ENCODE measurements around the gene PTCD2.

The PTCD2 gene, protein sequence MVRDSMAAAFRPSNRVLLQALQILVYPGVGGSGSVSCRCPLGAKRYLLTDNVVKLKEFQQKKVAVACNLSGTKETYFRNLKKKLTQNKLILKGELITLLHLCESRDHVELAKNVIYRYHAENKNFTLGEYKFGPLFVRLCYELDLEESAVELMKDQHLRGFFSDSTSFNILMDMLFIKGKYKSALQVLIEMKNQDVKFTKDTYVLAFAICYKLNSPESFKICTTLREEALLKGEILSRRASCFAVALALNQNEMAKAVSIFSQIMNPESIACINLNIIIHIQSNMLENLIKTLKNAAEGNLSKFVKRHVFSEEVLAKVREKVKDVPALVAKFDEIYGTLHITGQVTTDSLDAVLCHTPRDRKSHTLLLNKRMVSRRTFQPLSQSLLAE

DNA sequence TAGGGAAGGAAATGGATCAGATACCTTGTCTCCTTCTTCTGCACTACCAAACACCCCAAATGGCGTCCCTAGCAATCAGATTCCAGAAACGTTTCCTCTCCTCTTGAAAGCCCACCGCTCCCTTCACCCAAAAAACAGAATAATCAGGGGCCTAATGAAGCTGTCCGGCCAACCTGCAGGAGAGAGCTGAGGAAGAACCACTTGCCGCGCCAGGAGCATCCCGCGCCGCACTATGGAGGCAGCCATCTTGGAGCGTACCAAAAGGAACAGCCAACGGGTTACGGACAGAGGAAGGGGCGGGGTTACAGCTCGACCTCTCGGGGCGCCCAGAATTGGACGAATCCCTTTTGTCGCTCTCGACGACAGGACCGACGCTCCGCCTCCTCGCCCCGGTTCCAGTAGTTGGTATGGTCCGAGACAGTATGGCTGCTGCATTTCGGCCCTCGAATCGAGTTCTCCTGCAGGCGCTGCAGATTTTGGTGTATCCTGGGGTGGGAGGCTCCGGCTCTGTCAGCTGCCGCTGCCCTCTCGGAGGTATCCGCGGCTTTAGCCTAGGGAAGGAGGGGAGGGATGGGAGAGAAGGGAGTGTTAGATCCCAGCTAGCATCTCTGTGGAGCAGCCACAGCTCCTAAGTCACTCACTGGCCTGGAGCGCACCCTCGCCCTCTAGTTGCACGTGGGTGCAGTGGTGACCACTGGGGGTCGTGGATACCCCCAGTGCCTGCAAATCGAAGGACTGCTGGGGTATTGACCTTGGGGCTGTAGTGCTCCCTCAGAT, at the start of gene PTCD2, which contains the start of gene MRPS27:
Gene PTCD2, plus strand, starts transcription at position 398 of the 777 bp plus-strand sequence. Its CDS starts 10 bp downstream, at position 408.
Gene MRPS27, minus strand, starts transcription at position 265 of the 777 bp plus-strand sequence. Its CDS starts 19 bp downstream, at position 246.
- DNase-seq = peak; percentile 97

DNA sequence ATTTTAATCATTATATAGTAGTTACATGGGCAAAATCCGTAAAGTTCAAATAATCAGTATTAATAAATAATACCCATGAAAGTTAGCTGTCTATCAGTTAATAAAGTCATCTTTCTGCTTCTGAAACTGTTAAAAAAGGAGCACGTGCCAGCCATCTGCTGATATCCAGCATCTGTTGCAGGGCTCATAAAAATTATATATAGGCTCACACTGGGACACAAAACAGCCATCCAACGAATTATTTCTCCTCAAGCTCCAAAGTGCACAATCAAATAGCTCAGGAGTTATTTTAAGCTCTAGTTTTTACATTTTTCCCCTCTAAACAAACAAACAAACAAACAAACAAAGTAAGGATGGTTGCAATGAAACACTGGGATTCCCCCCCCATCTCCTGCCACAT, 48.5 kb upstream of the PTCD2 start:
- no peak for DNase-seq

DNA sequence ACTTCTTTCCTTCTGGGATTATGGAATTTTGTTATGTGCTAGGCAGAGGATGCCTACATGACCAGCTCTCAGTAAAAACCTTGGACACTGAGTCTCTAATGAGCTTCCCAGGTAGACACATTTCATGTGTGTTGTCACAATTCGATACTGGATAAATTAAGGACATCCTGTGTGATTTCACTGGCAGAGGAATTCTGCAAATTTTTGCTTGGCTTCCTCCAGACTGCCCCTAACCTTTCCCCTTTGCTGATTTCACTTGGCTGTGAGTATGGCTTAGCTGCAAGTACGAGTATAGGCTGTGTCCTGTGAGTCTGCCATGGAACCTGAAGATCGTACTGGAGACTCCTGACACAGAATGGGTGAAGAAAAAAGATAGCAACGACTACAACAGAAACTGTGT, 47.8 kb upstream of the PTCD2 start:
- no peak for DNase-seq

DNA sequence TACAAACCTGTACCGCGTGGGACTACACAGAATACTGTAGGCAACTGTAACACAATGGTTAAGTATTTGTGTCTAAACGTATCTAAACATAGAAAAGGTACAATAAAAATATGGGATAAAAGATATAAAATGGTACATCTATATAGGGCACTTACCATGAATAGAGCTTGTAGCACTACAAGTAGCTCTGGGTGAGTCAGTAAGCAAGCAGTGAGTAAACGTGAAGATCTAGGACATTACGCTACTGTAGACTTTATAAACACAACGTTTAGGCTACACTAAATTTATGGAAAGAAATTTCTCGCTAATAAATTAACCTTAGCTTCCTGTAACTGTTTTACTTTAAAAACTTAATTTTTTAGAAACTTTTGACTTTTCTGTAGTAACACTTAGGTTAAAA, 46.6 kb upstream of the PTCD2 start:
- DNase-seq = no peak

DNA sequence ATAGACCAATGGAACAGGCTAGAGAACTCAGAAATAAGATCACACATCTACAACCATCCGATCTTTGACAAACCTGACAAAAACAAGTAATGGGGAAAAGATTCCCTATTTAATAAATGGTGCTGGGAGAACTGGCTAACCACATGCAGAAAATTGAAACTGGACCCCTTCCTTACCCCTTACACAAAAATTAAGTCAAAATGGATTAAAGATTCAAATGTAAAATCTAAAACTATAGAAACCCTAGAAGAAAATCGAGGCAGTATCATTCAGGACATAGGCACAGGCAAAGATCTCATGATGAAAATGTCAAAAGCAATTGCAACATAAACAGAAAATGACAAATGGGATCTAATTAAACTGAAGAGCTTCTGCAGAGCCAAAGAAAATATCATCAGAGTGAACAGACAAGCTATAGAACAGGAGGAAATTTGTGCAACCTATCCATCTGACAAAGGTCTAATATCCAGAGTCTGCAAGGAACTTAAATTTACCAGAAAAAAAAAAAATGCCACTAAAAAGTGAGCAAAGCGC, 43.9 kb upstream of the PTCD2 start:
- no peak for DNase-seq

DNA sequence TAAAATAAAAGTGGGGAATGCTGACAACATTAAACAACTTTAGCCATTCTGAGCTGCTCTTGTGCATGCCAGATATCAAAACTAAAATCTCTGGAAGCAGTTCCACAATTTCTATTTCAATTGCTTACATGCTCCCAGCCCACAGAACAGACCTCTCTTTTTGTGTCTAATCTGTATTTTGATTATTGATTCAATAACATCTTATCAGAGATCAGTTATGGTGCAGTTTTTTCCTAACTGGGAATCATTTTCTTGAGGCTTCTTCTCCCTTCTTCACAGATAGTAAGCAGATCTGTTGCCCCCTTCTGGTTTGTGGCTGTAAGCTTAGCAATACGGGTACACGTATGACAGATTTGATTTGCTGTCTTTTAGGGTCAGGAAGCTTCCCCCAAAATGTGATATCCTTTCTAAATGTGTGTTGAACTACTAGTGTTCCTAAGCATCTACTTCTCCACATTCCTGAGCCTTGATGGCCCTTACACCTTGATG, 39.5 kb upstream of the PTCD2 start:
- DNase-seq = no peak

DNA sequence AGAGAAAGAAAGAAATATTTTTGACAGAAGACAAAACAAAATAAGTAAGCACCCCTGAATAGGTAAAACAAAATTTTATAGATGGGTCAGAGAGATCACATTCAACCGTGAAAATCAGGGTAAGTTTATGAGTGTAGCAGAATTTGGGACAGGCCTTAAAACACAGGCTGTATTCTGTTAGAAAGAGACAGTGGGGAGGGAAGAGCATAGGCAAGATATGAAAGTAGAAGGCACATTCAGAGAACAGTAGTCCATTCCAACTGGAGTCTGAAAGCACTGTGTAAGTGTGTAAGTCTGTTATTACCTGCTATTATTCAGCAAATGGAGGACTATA, 38.8 kb upstream of the PTCD2 start:
- DNase-seq = no peak

DNA sequence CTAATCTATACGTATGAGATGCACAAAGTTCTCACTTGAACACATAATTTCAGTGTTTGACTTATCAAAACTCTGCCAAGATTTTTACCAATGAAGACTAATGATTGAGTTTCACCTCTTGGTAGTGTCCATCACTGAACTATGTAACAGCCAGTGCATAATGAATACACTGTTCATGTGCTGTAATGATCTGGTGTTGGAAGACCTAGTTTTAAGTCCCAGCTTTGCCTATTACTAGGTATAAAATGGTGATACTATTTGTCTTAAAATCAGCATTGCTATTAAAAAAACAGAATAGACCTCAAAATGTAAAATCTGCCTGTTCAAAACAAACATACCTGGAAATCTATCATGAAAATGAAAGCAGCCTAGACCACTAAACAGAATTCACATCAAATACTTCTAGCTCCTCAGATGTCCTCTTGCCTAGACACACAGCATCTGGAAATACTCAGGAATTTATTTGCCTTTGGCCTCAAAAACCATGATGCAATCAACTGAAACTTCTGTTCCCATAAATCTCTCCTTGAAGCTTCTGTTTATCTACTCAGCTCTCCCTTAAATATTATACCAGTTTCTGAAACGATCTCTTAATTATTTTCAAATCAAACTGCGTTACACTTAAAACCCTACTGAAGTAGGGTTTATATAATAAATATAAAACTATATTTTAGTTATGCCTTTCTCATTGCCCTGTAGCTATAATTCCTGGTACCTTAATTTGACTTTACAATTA, 38.2 kb upstream of the PTCD2 start:
- no peak for DNase-seq

DNA sequence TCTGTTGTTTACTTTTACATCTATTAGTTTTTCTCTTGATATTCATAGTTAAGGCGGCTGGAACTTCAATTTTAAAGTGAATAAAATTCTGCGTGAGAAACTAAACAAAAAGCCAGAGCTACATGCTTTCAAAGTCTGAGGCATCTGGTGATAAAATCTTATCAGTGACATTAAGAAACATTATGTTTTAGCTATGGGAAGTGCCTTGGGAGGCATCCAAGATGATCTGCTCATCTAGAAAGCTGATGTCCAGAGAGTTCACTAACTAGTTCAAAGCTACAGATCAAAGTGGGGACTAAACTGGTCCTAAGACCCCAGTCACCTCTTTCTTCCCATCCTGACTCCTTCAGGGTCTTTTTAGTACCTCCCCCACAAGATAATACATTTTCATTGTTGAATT, 37.3 kb upstream of the PTCD2 start:
- no peak for DNase-seq

DNA sequence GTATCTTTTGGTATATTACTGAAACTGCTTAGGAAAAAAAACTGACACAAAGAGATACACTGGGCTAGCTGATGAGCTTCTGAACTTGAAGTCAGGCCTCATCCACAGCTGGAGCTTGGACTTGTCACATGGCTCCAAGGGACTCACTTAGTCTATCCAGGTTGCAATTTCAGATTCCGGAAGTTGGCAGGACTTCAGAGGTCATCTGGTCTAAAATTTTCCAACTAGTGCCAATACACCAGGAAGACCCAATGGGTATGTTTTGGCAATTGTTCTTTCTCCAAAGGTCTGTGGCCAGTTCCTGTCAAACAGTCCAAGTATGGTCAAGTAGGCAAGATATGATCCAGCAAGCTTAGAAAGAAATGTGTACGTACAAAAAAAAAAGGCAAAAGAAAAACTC, 36.8 kb upstream of the PTCD2 start:
- DNase-seq = no peak

DNA sequence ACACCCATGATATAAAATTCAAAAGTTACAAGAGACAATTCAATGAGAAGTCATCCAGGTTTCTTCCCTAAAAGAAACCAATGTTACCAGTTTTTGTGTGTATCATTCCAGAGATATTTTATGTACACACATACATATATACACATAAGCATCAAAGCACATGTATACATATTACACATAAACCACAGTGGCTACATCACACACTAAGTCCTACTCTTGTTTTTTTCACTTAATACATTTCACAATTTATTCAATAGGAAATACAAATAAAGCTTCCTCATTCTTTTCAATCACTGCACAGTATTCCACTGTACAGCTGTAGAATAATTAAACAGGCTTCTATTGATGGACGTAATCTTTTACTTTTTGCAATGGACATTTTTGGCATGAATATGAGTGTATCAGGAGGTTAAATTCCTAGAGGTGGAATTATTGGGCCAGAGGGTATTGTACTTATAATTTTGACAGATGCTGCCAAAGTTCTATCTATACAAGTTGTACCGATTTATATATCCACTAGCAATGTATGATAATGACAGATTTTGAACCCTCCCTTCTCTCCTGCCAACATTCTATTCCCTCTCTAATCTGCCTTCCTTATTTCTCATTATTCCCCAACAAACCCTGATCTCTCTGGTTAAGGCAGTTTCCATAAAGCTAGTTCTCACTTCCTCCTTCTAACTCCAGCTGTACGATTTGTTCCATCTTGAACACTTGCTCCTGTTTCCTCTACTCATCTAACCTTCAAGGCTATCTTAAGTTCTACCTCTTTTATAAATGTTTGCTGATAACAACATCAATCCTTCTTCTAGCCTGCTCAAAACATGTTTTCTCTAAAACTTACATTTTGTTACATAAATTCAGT, 35.4 kb upstream of the PTCD2 start:
- no peak for DNase-seq

DNA sequence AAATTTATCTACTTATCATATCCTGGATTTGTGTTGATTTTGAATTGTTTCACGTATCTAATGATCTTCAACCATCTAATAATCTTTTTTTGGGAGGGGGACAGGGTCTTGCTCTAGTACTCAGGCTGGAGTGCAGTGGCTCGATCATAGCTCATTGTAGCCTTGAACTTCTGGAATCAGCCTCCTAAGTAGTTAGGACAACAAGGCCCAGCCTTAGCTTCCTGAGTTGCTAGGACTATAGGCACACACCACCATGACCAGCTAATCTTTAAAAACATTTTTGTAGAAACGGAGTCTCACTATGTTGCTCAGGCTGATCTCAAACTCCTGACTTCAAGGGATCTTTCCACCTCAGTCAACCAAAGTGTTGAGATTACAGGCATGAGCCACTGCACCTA, 34.8 kb upstream of the PTCD2 start:
- DNase-seq = no peak

DNA sequence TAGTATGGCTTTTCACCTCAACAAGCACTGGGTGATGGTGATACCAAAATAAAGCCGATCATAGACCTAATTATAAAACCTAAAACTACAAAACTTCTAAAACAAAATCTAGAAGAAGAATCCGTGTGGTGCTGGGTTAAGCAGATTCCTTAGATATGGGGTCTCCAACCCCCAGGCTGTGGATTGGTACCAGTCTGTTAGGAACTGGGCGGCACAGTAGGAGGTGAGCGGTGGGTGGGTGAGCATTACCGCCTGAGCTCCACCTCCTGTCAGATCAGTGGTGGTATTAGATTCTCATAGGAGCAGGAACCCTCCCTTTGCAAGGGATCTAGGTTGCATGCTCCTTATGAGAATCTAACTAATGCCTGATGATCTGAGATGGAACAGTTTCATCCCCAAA, 33.4 kb upstream of the PTCD2 start:
- no peak for DNase-seq

DNA sequence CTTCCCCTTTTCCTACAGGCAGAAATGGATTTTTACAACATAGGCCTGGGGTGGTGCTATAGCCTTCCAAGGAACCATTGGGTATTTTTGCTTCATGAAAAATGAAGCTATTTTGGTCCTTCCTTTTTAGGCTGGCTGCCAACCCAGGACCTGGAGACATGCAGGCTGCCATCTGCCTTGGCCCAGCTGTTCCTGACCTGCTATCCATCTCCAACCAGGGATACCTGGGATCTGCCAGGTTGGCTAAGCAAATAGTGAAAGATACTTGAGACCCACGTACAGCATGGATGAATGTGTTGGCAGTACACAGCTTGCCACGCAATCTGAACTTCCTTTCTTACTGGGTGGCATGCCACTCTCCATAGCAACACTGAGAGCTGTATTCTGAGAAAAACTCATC, 31.2 kb upstream of the PTCD2 start:
- DNase-seq = peak; percentile 41

DNA sequence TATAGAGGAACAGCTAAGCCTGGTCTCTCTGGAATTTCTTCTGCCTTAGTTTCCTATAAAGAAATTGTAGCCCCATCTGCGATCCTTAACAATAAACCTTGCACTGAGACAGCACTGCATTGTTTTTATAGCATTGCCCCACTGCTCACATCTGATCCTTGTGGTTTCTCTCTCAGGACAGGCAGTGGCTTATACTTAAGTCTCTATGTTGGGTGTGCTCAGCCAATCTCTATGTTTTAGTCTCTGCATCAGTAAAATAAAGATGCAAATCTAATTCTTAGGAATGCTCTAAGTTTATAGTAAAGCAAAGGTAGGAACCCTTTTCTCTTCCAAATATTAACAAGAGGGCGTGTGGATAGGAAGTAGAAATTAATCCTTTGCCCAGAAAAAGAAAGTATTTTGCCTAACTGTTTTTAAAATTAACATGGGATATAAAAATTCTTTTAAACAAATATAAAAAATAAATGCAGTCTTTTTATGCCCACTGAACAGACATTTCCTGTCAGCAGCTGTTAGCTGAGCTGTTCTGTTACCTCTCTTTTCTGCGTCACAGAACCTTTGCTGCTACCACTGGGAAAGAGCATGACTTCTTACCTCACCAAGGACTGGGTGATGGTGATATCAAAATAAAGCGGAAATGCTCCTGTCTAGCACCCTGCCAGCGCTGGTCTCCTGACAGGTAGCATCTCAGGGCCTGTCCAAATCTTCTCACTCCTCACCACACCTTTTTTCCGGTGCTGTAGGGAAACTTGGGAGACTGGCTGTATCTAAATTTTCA, 29.6 kb upstream of the PTCD2 start:
- no peak for DNase-seq

DNA sequence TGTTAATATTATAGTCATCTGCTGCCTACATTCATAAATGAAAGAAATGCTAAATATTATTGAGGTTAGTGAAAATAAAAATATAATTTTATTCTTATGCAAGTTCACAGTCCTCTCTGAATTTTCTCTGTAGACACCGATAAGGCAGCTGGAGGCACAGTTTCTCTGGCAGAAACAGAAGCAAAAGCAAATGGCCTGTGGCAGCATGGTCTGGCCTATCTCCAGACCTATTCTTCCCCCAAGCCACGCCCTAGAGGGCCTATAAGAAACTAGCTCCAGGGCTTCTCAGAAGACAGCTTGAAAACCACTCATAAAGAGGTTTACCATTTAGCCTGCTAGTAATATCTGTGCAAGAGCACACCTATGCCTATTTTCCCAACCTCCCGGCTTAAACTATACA, 28.6 kb upstream of the PTCD2 start:
- no peak for DNase-seq

DNA sequence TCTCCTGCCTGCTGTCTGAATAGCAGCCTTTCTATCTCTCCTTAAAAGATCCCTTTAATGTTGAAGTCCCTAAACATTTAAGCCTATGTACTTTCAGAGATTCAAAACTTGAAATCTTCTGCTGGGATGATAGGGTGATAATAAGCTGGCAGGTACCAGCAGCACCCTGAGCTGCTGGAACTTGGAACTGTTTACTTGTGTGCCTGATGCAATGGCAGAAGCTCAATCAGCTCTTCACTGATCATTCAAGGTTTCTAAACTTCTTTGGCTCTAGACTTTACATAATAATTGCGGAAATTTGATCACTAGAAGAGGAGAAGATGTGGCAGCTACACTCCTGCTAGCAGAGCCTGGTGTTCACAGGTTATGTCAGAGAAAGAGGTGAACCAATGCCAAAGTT, 27.8 kb upstream of the PTCD2 start:
- no peak for DNase-seq

DNA sequence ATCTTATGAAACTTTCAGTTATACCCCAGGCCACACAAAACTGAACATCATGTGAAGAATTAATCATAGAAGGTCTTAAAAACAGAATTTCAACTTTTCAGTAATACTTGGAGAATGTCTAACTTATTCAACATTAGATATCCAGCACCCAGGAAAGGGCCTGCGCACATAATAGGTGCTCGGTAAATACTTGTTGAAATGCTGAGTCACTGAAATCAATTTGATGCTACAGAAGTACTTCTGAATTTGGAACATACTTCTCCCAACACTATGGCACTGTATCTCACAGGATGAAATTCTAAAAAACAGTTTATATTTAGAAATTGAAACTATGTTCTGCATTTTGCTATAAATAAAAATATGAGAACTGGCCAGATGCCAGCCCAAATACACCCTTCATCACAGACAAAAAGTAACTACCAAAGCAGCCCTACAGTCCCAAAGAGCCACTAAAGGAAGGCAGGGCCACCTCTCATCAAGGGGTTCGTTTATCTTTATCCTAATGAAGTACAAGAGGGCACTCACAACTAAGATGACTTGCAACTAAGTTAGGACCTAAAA, 26.6 kb upstream of the PTCD2 start:
- no peak for DNase-seq

DNA sequence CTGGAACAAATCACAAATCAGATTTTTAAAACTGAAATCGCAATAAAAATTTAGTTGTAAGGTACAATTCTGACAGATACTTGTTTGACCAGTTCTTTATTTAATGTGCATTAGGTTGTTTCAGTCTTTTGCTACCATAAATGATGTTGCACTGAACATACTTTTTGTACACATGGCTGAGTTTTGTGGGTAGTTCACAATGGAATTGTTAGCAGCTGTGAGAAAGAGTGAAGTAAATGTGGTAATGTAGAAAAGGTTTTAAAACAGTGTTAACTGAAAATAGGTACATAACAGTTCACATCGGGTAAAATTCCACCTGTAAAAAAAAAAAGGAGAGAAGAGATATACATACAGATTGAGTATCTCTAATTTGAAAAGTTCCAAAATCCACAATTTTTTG, 25.7 kb upstream of the PTCD2 start:
- no peak for DNase-seq

DNA sequence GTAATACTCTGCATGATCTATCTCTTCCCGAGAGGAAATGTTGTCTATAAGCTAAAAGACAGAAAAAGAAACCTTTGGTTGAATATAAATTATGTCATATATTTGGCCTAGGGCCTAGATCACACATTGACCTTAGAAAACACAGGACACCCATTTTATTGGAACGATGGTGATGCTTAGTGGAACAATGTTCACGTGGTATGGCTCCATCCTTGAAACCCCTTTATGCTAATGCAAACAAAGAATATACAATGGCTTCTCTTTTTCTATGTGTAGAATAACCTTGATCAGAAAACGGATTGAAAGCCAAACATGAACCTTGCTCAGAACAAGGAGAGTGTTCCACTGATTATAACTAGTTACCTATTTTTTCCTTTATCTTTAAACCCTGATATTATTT, 24.6 kb upstream of the PTCD2 start:
- no peak for DNase-seq

DNA sequence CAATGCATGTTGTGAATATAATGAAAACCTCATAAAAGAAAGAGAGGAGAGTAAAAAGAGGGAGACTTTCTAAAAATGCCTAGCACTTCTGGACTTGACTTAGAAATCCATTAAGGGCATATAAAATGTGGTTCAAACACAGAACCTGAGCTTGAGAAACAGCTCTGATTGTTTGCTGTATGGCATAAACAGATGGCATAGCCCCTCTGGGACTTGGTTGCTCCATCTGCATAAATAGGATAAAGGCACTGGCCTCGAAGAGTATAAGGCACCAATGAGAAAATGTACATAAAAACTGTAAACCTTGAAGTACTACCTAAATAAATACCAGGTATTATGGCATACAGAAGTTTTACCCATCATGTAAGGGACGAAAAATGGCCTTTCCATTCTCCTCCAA, 23.9 kb upstream of the PTCD2 start:
- DNase-seq = no peak
